ENCODE results near the gene TECTB. TPM values are rescaled to one million over a fixed set of nuclear protein-coding genes. Genes with fewer than 3 reads are reported as not detected.

Gene TECTB
- total RNA-seq, 1 experiment from 2014 or later: not detected

DNA sequence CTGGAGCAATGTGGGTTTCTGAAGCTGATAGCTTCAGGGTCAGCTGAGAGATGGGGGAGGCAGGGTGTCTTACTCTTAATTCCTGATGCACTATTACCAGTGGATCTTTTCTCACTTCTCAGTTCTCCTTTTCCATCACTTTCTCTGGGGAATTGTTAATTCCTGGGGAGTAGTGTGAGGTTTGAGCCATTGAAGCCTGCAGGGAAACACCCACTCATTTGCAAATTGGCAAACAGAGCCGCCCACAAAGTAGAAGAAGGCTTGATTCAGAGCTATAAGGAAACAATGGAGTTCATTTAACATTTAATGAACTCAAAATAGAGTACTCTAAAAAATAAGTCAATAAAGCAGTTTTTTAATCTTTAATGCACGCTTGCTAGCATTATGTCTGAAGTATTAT is 4.3 kb upstream of the TECTB start:
- Histone ChIP-seq H3K27ac (ENCODE audit: low read depth, low read length, poor library complexity, severe bottlenecking) (no peak overlapping the region), H3K4me1 (ENCODE audit: insufficient read depth, low read length, poor library complexity, severe bottlenecking) (no peaks in the 10 kb centered on the region), H3K4me3 (ENCODE audit: low read depth, low read length, poor library complexity, severe bottlenecking) (no peak overlapping the region), H3K9me3 (ENCODE audit: low read depth, low read length, poor library complexity, severe bottlenecking) (no peaks in the 10 kb centered on the region), H3K36me3 (ENCODE audit: insufficient read depth, low read length, poor library complexity, severe bottlenecking) (no peaks in the 10 kb centered on the region), H3K27me3 (replicated peaks; ENCODE audit: insufficient read depth, low read depth, low read length, poor library complexity) (peaks cover 17% of the 10 kb centered on the region)
- TF ChIP-seq EZH2 (IDR thresholded peaks at IDR 0.05; ENCODE audit: borderline replicate concordance, low read depth, low read length, poor library complexity, severe bottlenecking): no peak
- TF ChIP-seq, protein P1, sequence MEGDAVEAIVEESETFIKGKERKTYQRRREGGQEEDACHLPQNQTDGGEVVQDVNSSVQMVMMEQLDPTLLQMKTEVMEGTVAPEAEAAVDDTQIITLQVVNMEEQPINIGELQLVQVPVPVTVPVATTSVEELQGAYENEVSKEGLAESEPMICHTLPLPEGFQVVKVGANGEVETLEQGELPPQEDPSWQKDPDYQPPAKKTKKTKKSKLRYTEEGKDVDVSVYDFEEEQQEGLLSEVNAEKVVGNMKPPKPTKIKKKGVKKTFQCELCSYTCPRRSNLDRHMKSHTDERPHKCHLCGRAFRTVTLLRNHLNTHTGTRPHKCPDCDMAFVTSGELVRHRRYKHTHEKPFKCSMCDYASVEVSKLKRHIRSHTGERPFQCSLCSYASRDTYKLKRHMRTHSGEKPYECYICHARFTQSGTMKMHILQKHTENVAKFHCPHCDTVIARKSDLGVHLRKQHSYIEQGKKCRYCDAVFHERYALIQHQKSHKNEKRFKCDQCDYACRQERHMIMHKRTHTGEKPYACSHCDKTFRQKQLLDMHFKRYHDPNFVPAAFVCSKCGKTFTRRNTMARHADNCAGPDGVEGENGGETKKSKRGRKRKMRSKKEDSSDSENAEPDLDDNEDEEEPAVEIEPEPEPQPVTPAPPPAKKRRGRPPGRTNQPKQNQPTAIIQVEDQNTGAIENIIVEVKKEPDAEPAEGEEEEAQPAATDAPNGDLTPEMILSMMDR (conservative IDR thresholded peaks at IDR 0.05; ENCODE audit: low read depth, low read length): no peak
- DNase-seq (ENCODE audit: low spot score): no peak
- ChIA-PET POLR2A (ENCODE audit: low non-redundant PET) (no interaction called here), CTCF (no interaction called here)
- no TSS peak for BruUV-seq (replicated peaks)
- intact Hi-C loops (cut with micrococcal nuclease; ENCODE audit: unreplicated experiment): no loop called here

DNA sequence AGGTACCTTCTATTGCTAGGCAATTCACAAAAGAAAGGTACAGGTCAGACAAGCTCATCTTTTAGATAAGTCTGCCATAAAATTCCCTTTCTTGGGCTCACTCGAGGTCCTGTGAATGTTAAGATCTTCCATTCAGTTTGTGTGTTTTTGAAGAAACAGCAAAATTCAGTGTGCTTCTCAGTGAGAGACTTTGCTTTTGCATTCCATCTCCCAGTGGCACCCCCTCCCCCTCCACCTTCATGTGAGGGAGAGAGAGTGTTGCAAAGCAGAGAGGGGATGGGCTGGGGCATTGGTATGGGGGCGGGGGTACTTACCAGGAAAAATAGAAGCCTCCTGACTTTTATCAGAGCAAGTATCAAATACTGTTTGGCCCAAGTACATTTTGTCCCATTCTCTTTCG is 3.8 kb upstream of the TECTB start:
- ChIA-PET POLR2A (ENCODE audit: low non-redundant PET) (no interaction called here), CTCF (no interaction called here)
- Histone ChIP-seq H3K4me3 (ENCODE audit: low read depth, low read length, poor library complexity, severe bottlenecking) (no peak overlapping the region), H3K9me3 (ENCODE audit: low read depth, low read length, poor library complexity, severe bottlenecking) (no peaks in the 10 kb centered on the region), H3K36me3 (ENCODE audit: insufficient read depth, low read length, poor library complexity, severe bottlenecking) (no peaks in the 10 kb centered on the region), H3K27me3 (replicated peaks; ENCODE audit: insufficient read depth, low read depth, low read length, poor library complexity) (peaks cover 18% of the 10 kb centered on the region), H3K27ac (ENCODE audit: low read depth, low read length, poor library complexity, severe bottlenecking) (no peak overlapping the region), H3K4me1 (ENCODE audit: insufficient read depth, low read length, poor library complexity, severe bottlenecking) (no peaks in the 10 kb centered on the region)
- no peak for TF ChIP-seq EZH2 (IDR thresholded peaks at IDR 0.05; ENCODE audit: borderline replicate concordance, low read depth, low read length, poor library complexity, severe bottlenecking)
- TF ChIP-seq, protein P1 (conservative IDR thresholded peaks at IDR 0.05; ENCODE audit: low read depth, low read length): no peak
- no TSS peak for BruUV-seq (replicated peaks)
- intact Hi-C loops (cut with micrococcal nuclease; ENCODE audit: unreplicated experiment): no loop called here
- no peak for DNase-seq (ENCODE audit: low spot score)

- Histone ChIP-seq H3K36me3 (ENCODE audit: insufficient read depth, low read length, poor library complexity, severe bottlenecking) (no peaks in the 10 kb centered on the region), H3K4me3 (ENCODE audit: low read depth, low read length, poor library complexity, severe bottlenecking) (no peak overlapping the region), H3K9me3 (ENCODE audit: low read depth, low read length, poor library complexity, severe bottlenecking) (no peaks in the 10 kb centered on the region), H3K27ac (ENCODE audit: low read depth, low read length, poor library complexity, severe bottlenecking) (no peak overlapping the region), H3K4me1 (ENCODE audit: insufficient read depth, low read length, poor library complexity, severe bottlenecking) (no peaks in the 10 kb centered on the region), H3K27me3 (replicated peaks; ENCODE audit: insufficient read depth, low read depth, low read length, poor library complexity) (peaks cover 18% of the 10 kb centered on the region)
- ChIA-PET CTCF (no interaction called here), POLR2A (ENCODE audit: low non-redundant PET) (no interaction called here)
- intact Hi-C loops (cut with micrococcal nuclease; ENCODE audit: unreplicated experiment): no loop called here
- TF ChIP-seq, protein P1 (conservative IDR thresholded peaks at IDR 0.05; ENCODE audit: low read depth, low read length): no peak
- TF ChIP-seq EZH2 (IDR thresholded peaks at IDR 0.05; ENCODE audit: borderline replicate concordance, low read depth, low read length, poor library complexity, severe bottlenecking): no peak
- no TSS peak for BruUV-seq (replicated peaks)
- no peak for DNase-seq (ENCODE audit: low spot score)
Observed at GRCh38 chr10:112280205-112280921, 2.8 kb upstream of the TECTB start.
